ENCODE results near the gene TAF8.

GRCh38 chr6:42032366-42032765 lies 18.0 kb upstream of the TAF8 start:
- TF ChIP-seq CREB5 (CRISPR knock-in tag; IDR thresholded peaks at IDR 0.05; ENCODE audit: low read depth) (no peak), TCF4 (CRISPR knock-in tag; IDR thresholded peaks at IDR 0.05; ENCODE audit: borderline replicate concordance) (no peak), CSDC2 (CRISPR knock-in tag; IDR thresholded peaks at IDR 0.05) (no peak), CSRNP3 (CRISPR knock-in tag; IDR thresholded peaks at IDR 0.05) (no peak), ZFP30 (CRISPR knock-in tag; IDR thresholded peaks at IDR 0.05) (no peak), OSR1 (CRISPR knock-in tag; IDR thresholded peaks at IDR 0.05) (no peak), TSHZ2 (CRISPR knock-in tag; IDR thresholded peaks at IDR 0.05) (no peak), PATZ1 (CRISPR knock-in tag; IDR thresholded peaks at IDR 0.05; ENCODE audit: borderline replicate concordance) (no peak)
